Hepatocyte (in vitro differentiated cells): ENCODE data around the gene C2orf74. TPM values are rescaled to one million over a fixed set of nuclear protein-coding genes. Genes with fewer than 3 reads are reported as not detected.
"Not testable (repeated sequence)": the region's sequence is repeated elsewhere in the genome, so short reads cannot be mapped to it uniquely, and the experiment has no call there.

Source experiments
- DNase-seq: peaks from one replicate; pipeline ENCODE4 v3.0.0-alpha.2; 2016; ENCODE audit warnings: low spot score
- H2AFZ ChIP-seq: fragments of 200-600 bp; sonication (generic); 2 replicates; pipeline ENCODE4 v1.6.0; 2016; ENCODE audit warnings: antibody characterized with exemption, mild to moderate bottlenecking
- H3K27ac ChIP-seq: fragments of 200-600 bp; sonication (generic); 2 replicates; pipeline ENCODE4 v1.5.1; 2016; ENCODE audit warnings: mild to moderate bottlenecking
- H3K27me3 ChIP-seq: fragments of 200-600 bp; sonication (generic); 2 replicates; pipeline ENCODE4 v1.6.1; 2016
- H3K36me3 ChIP-seq: fragments of 200-600 bp; sonication (generic); replicated peaks from 2 replicates; pipeline ENCODE4 v1.5.1; 2016; ENCODE audit warnings: low read depth; ENCODE audit not compliant: insufficient read depth
- H3K4me1 ChIP-seq: fragments of 200-600 bp; sonication (generic); 2 replicates; pipeline ENCODE4 v1.5.1; 2016; ENCODE audit warnings: mild to moderate bottlenecking, moderate library complexity; ENCODE audit not compliant: insufficient read depth
- H3K4me2 ChIP-seq: fragments of 200-600 bp; sonication (generic); 2 replicates; pipeline ENCODE4 v1.6.0; 2016
- H3K4me3 ChIP-seq: fragments of 200-600 bp; sonication (generic); 2 replicates; pipeline ENCODE4 v1.5.1; 2016; ENCODE audit warnings: mild to moderate bottlenecking
- H3K79me2 ChIP-seq: fragments of 200-600 bp; sonication (generic); 2 replicates; pipeline ENCODE4 v1.6.0; 2017; ENCODE audit warnings: mild to moderate bottlenecking
- H3K9me2 ChIP-seq: fragments of 200-600 bp; sonication (generic); replicated peaks from 2 replicates; pipeline ENCODE4 v1.6.0; 2017; ENCODE audit warnings: mild to moderate bottlenecking; ENCODE audit not compliant: insufficient read depth
- H3K9me3 ChIP-seq: fragments of 200-600 bp; sonication (generic); 2 replicates; pipeline ENCODE4 v1.5.1; 2016; ENCODE audit warnings: low read depth, mild to moderate bottlenecking
- H4K20me1 ChIP-seq: fragments of 200-600 bp; sonication (generic); 2 replicates; pipeline ENCODE4 v1.6.0; 2016; ENCODE audit warnings: mild to moderate bottlenecking; ENCODE audit not compliant: insufficient read depth, poor library complexity, severe bottlenecking
- CTCF ChIP-seq: fragments of 200-600 bp; sonication (generic); IDR thresholded peaks from 2 replicates; pipeline ENCODE4 v1.5.1; 2016; ENCODE audit warnings: antibody characterized with exemption, mild to moderate bottlenecking; ENCODE audit not compliant: poor library complexity
- EZH2 ChIP-seq: fragments of 200-600 bp; sonication (generic); IDR thresholded peaks from 2 replicates; pipeline ENCODE4 v1.6.1; 2016; ENCODE audit warnings: antibody characterized with exemption, mild to moderate bottlenecking, borderline replicate concordance
- EZH2phosphoT487 ChIP-seq: fragments of 200-600 bp; sonication (generic); IDR thresholded peaks from one replicate; pipeline ENCODE4 v1.6.1; 2018; ENCODE audit warnings: antibody characterized with exemption, mild to moderate bottlenecking, low read depth, moderate library complexity; ENCODE audit not compliant: unreplicated experiment, severe bottlenecking
- WGBS: methylation state at CpG from one replicate; pipeline ENCODE4 v1.1.6; 2016; ENCODE audit warnings: low lambda C conversion rate; ENCODE audit errors: missing lambda C conversion rate; 5-methylcytosine and 5-hydroxymethylcytosine counted together
- polyA plus RNA-seq: library from polyadenylated mRNA; unstranded; fragments of >200 nt; fragmentation: Nextera tagmentation; extraction: Ambion mirVana; gene quantifications from 2 replicates; pipeline ENCODE4 v1.2.1, GENCODE V29; 2016
- total RNA-seq: library from RNA; depleted of rRNA; stranded (reverse); fragments of >200 nt; gene quantifications from 2 replicates; pipeline ENCODE4 v1.2.3, GENCODE V29; 2014

The C2orf74 gene
- total and polyA plus RNA-seq, 2 experiments from 2014 or later = 6.2 to 10.2 TPM

GRCh38 chr2:61187085-61187484, 25.1 kb downstream of the C2orf74 start:
- no peaks in the 10 kb centered on the region for H3K9me2 ChIP-seq
- no peak overlapping the region for H3K4me3 ChIP-seq
- H2AFZ ChIP-seq = no peak overlapping the region
- peaks cover 21% of the 10 kb centered on the region for H3K79me2 ChIP-seq
- no peaks in the 10 kb centered on the region for H4K20me1 ChIP-seq
- no peak for TF ChIP-seq EZH2phosphoT487
- no peak for TF ChIP-seq CTCF
- no peak for TF ChIP-seq EZH2
- H3K27ac ChIP-seq = no peak overlapping the region
- peaks cover 5% of the 10 kb centered on the region for H3K36me3 ChIP-seq
- 95% methylated on average over 4 of the region's 4 CpGs for WGBS
- no peaks in the 10 kb centered on the region for H3K4me1 ChIP-seq
- no peaks in the 10 kb centered on the region for H3K27me3 ChIP-seq
- no peak overlapping the region for H3K4me2 ChIP-seq
- no peak for DNase-seq
- H3K9me3 ChIP-seq = no peaks in the 10 kb centered on the region

GRCh38 chr2:61193670-61194561, 31.9 kb downstream of the C2orf74 start:
- no peaks in the 10 kb centered on the region for H3K9me3 ChIP-seq
- no peak for DNase-seq
- no peaks in the 10 kb centered on the region for H3K9me2 ChIP-seq
- H3K27me3 ChIP-seq = no peaks in the 10 kb centered on the region
- H3K4me3 ChIP-seq = no peak overlapping the region
- H3K4me1 ChIP-seq = no peaks in the 10 kb centered on the region
- no peak overlapping the region for H2AFZ ChIP-seq
- no peak overlapping the region for H3K27ac ChIP-seq
- H3K36me3 ChIP-seq = peaks cover 5% of the 10 kb centered on the region
- no peak overlapping the region for H3K4me2 ChIP-seq
- 92% methylated on average over 4 of the region's 4 CpGs for whole genome bisulfite sequencing
- no peaks in the 10 kb centered on the region for H4K20me1 ChIP-seq
- H3K79me2 ChIP-seq = no peaks in the 10 kb centered on the region
- TF ChIP-seq EZH2 (no peak), CTCF (no peak), EZH2phosphoT487 (no peak)

GRCh38 chr2:61194646-61195045, 32.7 kb downstream of the C2orf74 start:
- H3K4me2 ChIP-seq, H3K4me3 ChIP-seq, H3K9me2 ChIP-seq, H3K27ac ChIP-seq, H3K27me3 ChIP-seq, H2AFZ ChIP-seq, H3K79me2 ChIP-seq, H4K20me1 ChIP-seq, H3K4me1 ChIP-seq, H3K36me3 ChIP-seq, H3K9me3 ChIP-seq, DNase-seq: not testable (repeated sequence)
- WGBS = 96% methylated on average over 13 of the region's 15 CpGs

- DNase-seq = no peak
- Histone ChIP-seq H3K36me3 (no peaks in the 10 kb centered on the region), H3K79me2 (no peaks in the 10 kb centered on the region), H3K27me3 (no peaks in the 10 kb centered on the region), H3K4me3 (no peak overlapping the region), H3K9me3 (no peaks in the 10 kb centered on the region), H2AFZ (no peak overlapping the region), H3K4me1 (no peaks in the 10 kb centered on the region), H3K9me2 (no peaks in the 10 kb centered on the region), H3K27ac (peak overlapping the region; percentile 23), H3K4me2 (no peak overlapping the region), H4K20me1 (no peaks in the 10 kb centered on the region)
- TF ChIP-seq CTCF = no peak
- no peak for TF ChIP-seq EZH2phosphoT487
- no peak for TF ChIP-seq EZH2
- 76% methylated on average over 7 of the region's 7 CpGs for WGBS
Measured at GRCh38 chr2:61196671-61197070, 34.7 kb downstream of the C2orf74 start.
